ENCODE data around the gene CCDC188.

- no peak for TF ChIP-seq CTCF (IDR thresholded peaks at IDR 0.05; ENCODE audit: low read depth, low read length, poor library complexity, severe bottlenecking)
- no peak for TF ChIP-seq EZH2phosphoT487 (IDR thresholded peaks at IDR 0.05; ENCODE audit: borderline replicate concordance, low read length)
These were observed 40.2 kb upstream of the CCDC188 start for GRCh38 chr22:20191000-20191515.

Measured in DOHH2 (cell line).